Neural cell (in vitro differentiated cells): ENCODE data around the gene EXOC4.

Experiments used
- CTCF ChIP-seq: fragments of 450-650 bp; IDR thresholded peaks from 2 replicates; pipeline ENCODE4 v1.5.1; 2014; ENCODE audit warnings: antibody characterized with exemption, mild to moderate bottlenecking, moderate library complexity; ENCODE audit not compliant: poor library complexity, severe bottlenecking
- EZH2 ChIP-seq: fragments of 200-600, 300-800 bp; shearing (Covaris generic), sonication (generic); IDR thresholded peaks from 2 replicates; pipeline ENCODE4 v1.6.1; 2014; ENCODE audit warnings: antibody characterized with exemption, low read length, borderline replicate concordance, mild to moderate bottlenecking; ENCODE audit not compliant: insufficient read depth, poor library complexity, severe bottlenecking
- RAD21 ChIP-seq: fragments of 450-650 bp; conservative IDR thresholded peaks from 2 replicates; pipeline ENCODE4 v1.6.1; 2014; ENCODE audit warnings: antibody characterized with exemption, mild to moderate bottlenecking, moderate library complexity
- REST ChIP-seq: IDR thresholded peaks from 2 replicates; pipeline ENCODE4 v1.6.1; 2012; ENCODE audit warnings: borderline replicate concordance
- TAF1 ChIP-seq: IDR thresholded peaks from 2 replicates; pipeline ENCODE4 v1.6.1; 2012; ENCODE audit warnings: low read depth

- no peak for TF ChIP-seq TAF1
- TF ChIP-seq RAD21: no peak
- no peak for TF ChIP-seq CTCF
- no peak for TF ChIP-seq REST
- TF ChIP-seq EZH2: no peak
Measured at GRCh38 chr7:133789974-133790373, 537.1 kb downstream of the EXOC4 start.
